K562 (cell line): ENCODE measurements around the gene EGFR. TPM values are rescaled to one million over a fixed set of nuclear protein-coding genes. Genes with fewer than 3 reads are reported as not detected.

Source experiments
- ATF7 ChIP-seq: fragments of 450-650 bp; IDR thresholded peaks from 2 replicates; pipeline ENCODE4 v1.7.1; 2014; ENCODE audit warnings: mild to moderate bottlenecking, moderate library complexity
- CBFA2T3 ChIP-seq: fragments of 450-650 bp; IDR thresholded peaks from 2 replicates; pipeline ENCODE4 v1.6.1; 2017
- CEBPG ChIP-seq, 3 experiments: fragments of 200-800 bp in 1 of 3; sonication (Bioruptor generic) in 1 of 3; sonication (generic) in 1 of 3; formaldehyde crosslinking in 1 of 3; IDR thresholded peaks in 2 of 3; conservative IDR thresholded peaks in 1 of 3; 2 replicates each; pipeline versions ENCODE4 v1.6.1 to v1.8.0; 2016 to 2022; ENCODE audit warnings: missing compliant biosample characterization in 2 of 3, missing genetic modification characterization in 2 of 3, mild to moderate bottlenecking in 1 of 3, missing genetic modification reagents in 1 of 3
- CREM ChIP-seq: IDR thresholded peaks from 2 replicates; pipeline ENCODE4 v1.6.1; 2014; ENCODE audit warnings: antibody characterized with exemption, low read depth
- ELF4 ChIP-seq: fragments of 450-650 bp; formaldehyde crosslinking; IDR thresholded peaks from 2 replicates; pipeline ENCODE4 v1.4.0; 2022; ENCODE audit warnings: missing genetic modification characterization
- ERF ChIP-seq: fragments of 450-650 bp; formaldehyde crosslinking; IDR thresholded peaks from 2 replicates; pipeline ENCODE4 v1.4.0; 2020; ENCODE audit warnings: mild to moderate bottlenecking, mixed read lengths
- ETV6 ChIP-seq, 3 experiments: fragments of 150-350 bp in 1 of 3; sonication (generic) in 1 of 3; formaldehyde crosslinking in 1 of 3; IDR thresholded peaks; 2 replicates each; pipeline versions ENCODE4 v1.6.1 to v1.8.0; 2014 to 2022; ENCODE audit warnings: borderline replicate concordance in 2 of 3, low read depth in 2 of 3, antibody characterized with exemption in 1 of 3, low read length in 1 of 3, mild to moderate bottlenecking in 1 of 3, missing genetic modification reagents in 1 of 3
- FOSL1 ChIP-seq: fragments of 200-800 bp; sonication (Bioruptor generic); conservative IDR thresholded peaks from 2 replicates; pipeline ENCODE4 v1.6.1; 2016; ENCODE audit warnings: missing genetic modification characterization, missing compliant biosample characterization
- HDAC1 ChIP-seq, 2 experiments: fragments of 450-650 bp; IDR thresholded peaks; 2 replicates each; pipeline ENCODE4 v1.6.1; 2016 to 2017; ENCODE audit warnings: inconsistent platforms in 1 of 2, mild to moderate bottlenecking in 1 of 2, moderate library complexity in 1 of 2
- JUN ChIP-seq, 2 experiments: sonication (generic) in 1 of 2; formaldehyde crosslinking in 1 of 2; IDR thresholded peaks; 2 replicates each; pipeline versions ENCODE4 v1.6.1 to v1.8.0; 2012 to 2022; ENCODE audit warnings: borderline replicate concordance in 2 of 2, mild to moderate bottlenecking in 2 of 2, improper control_type of control experiment in 1 of 2, low read depth in 1 of 2, low read length in 1 of 2, missing genetic modification reagents in 1 of 2
- KDM1A ChIP-seq, 2 experiments: fragments of 450-650 bp; IDR thresholded peaks; 2 replicates each; pipeline ENCODE4 v1.6.1; 2016; ENCODE audit warnings: mild to moderate bottlenecking in 2 of 2
- KLF16 ChIP-seq: IDR thresholded peaks from 2 replicates; pipeline ENCODE4 v1.6.1; 2016; ENCODE audit warnings: antibody characterized with exemption
- LCOR ChIP-seq: sonication (generic); formaldehyde crosslinking; IDR thresholded peaks from 2 replicates; pipeline ENCODE4 v1.8.0; 2022; ENCODE audit warnings: mild to moderate bottlenecking, missing genetic modification reagents
- MCM2 ChIP-seq: fragments of 450-650 bp; IDR thresholded peaks from 2 replicates; pipeline ENCODE4 v1.6.1; 2017; ENCODE audit warnings: low read depth, mild to moderate bottlenecking
- NBN ChIP-seq: fragments of 450-650 bp; IDR thresholded peaks from 2 replicates; pipeline ENCODE4 v1.6.1; 2016; ENCODE audit warnings: low read depth, mild to moderate bottlenecking
- NFE2 ChIP-seq: IDR thresholded peaks from 2 replicates; pipeline ENCODE4 v1.6.1; 2014; ENCODE audit warnings: antibody characterized with exemption, low read depth
- NR3C1 ChIP-seq: sonication (generic); formaldehyde crosslinking; IDR thresholded peaks from 2 replicates; pipeline ENCODE4 v1.8.1; 2022; ENCODE audit warnings: missing genetic modification reagents
- SMAD4 ChIP-seq: fragments of 250-450 bp; sonication (Bioruptor Pico); conservative IDR thresholded peaks from 2 replicates; pipeline ENCODE4 v1.8.0; 2021; ENCODE audit warnings: inconsistent platforms, mild to moderate bottlenecking, moderate library complexity
- SMARCA4 ChIP-seq: fragments of 450-650 bp; IDR thresholded peaks from 2 replicates; pipeline ENCODE4 v1.6.1; 2016
- SOX6 ChIP-seq: fragments of 450-650 bp; IDR thresholded peaks from 2 replicates; pipeline ENCODE4 v1.6.1; 2014; ENCODE audit warnings: mild to moderate bottlenecking
- TAL1 ChIP-seq: fragments of 450-650 bp; IDR thresholded peaks from 2 replicates; pipeline ENCODE4 v1.6.1; 2016; ENCODE audit warnings: mild to moderate bottlenecking
- YBX1 ChIP-seq: fragments of 450-650 bp; IDR thresholded peaks from 2 replicates; pipeline ENCODE4 v1.7.1; 2016; ENCODE audit warnings: mild to moderate bottlenecking
- ZNF212 ChIP-seq: fragments of 450-650 bp; formaldehyde crosslinking; IDR thresholded peaks from 2 replicates; pipeline ENCODE4 v1.4.0; 2020; ENCODE audit warnings: mild to moderate bottlenecking
- polyA plus RNA-seq, 8 experiments: library from polyadenylated mRNA; depleted of rRNA in 4 of 8; stranded (reverse) in 5 of 8; unstranded in 3 of 8; fragments of >200 nt; fragmentation: Nextera tagmentation in 2 of 8; fragmentation: Illumina TruSeq in 1 of 8; extraction: Ambion mirVana in 2 of 8; extraction: Trizol in 1 of 8; gene quantifications; 2 replicates each; pipeline versions ENCODE4 v1.2.1 to v1.2.3, GENCODE V29; 2011 to 2014; ENCODE audit warnings: inconsistent platforms in 1 of 8, missing spikeins in 1 of 8
- total RNA-seq, 7 experiments: library from RNA; depleted of rRNA in 6 of 7; stranded (reverse); fragments of >200 nt in 6 of 7; fragmentation: Illumina TruSeq in 2 of 7; extraction: Trizol in 2 of 7; gene quantifications; 2 replicates each; pipeline versions ENCODE4 v1.2.1 to v1.2.3, GENCODE V29; 2011 to 2021; ENCODE audit warnings: low replicate concordance in 1 of 7
- TF ChIP-seq, protein P1 (sequence below): IDR thresholded peaks from 2 replicates; pipeline ENCODE4 v1.6.1; 2016; ENCODE audit warnings: missing genetic modification characterization, missing compliant biosample characterization
- TF ChIP-seq, protein P2 (sequence below), 2 experiments: IDR thresholded peaks; 2 replicates each; pipeline ENCODE4 v1.6.1; 2011; ENCODE audit warnings: borderline replicate concordance in 1 of 2, control low read depth in 1 of 2, low read depth in 1 of 2, low read length in 1 of 2, mild to moderate bottlenecking in 1 of 2, mixed read lengths in 1 of 2, moderate library complexity in 1 of 2; ENCODE audit not compliant: insufficient read depth in 1 of 2, insufficient read length in 1 of 2, poor library complexity in 1 of 2, severe bottlenecking in 1 of 2; ENCODE audit errors: extremely low read depth in 1 of 2
- TF ChIP-seq, protein P3 (sequence below): fragments of 450-650 bp; IDR thresholded peaks from 2 replicates; pipeline ENCODE4 v1.6.1; 2016; ENCODE audit warnings: low read depth, mild to moderate bottlenecking, moderate library complexity

EGFR gene
- total and polyA plus RNA-seq, 9 of the 15 experiments (the other 6 are each of a cell fraction or from before 2014, with no cell fraction given): 0.13 TPM; not detected in 8

DNA sequence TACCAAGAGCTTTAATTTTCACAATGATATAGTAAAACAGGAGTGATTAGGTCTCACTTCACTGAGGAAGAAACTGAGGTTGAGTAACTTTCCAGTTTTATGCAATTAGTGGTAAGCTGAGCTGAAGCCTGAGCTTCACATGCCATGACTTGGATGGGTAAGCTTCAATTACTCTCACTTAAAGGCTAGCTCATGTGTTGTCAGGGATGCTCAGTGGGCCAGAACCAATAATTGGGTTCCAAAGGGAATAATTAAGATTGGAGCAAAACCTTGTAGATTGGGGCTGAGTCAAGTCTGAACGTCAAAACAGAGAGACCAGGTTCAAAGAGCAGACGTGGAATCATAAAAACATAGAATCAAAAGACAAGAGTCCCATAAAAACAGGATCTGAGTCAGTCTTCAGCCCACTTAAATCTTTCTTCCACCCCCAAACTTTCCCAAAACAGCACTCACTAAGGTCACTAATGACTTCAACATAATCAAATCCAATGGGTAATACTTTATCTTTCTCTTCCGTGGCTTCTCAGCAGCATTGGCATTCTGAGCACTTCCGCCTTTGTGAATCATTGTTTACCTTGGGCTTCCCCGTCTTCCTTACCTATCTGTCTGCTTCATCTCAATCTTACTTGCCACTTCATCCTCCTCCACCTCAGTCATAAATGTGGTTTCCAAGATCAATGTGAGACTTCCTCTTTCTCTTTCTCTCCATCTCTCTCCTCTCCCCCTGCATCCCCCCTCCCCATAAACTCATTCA is 23.0 kb upstream of the EGFR start (continued):
- TF ChIP-seq JUN (IDR thresholded peaks at IDR 0.05; ENCODE audit: borderline replicate concordance, low read depth, low read length) (0 out of 2 replicates have a peak, but pooled peaks have one; percentile 30), JUN (CRISPR knock-in tag; IDR thresholded peaks at IDR 0.05; ENCODE audit: borderline replicate concordance) (no peak), CEBPG (CRISPR knock-in tag; IDR thresholded peaks at IDR 0.05) (no peak), CEBPG (tag; conservative IDR thresholded peaks at IDR 0.05 in 1 of 2, IDR thresholded peaks at IDR 0.05 in 1 of 2) (no peak), SMAD4 (CRISPR knock-in tag) (peak; percentile 23; the same call in 1 of the 2 replicates), TAL1 (peak; percentile 56), NR3C1 (CRISPR knock-in tag) (no peak), FOSL1 (tag) (peak; percentile 85), SOX6 (peak; percentile 75; the same call in 1 of the 2 replicates), YBX1 (no peak), MCM2 (no peak), ERF (no peak), KLF16 (peak; percentile 45; the same call in 1 of the 2 replicates), ELF4 (CRISPR knock-in tag) (peak; percentile 36; the same call in 1 of the 2 replicates), LCOR (no peak), SMARCA4 (peak; percentile 73), CBFA2T3 (peak; percentile 81), KDM1A (IDR thresholded peaks at IDR 0.05) (peak; percentile 72 to 81), ATF7 (peak; percentile 46; the same call in 1 of the 2 replicates), HDAC1 (IDR thresholded peaks at IDR 0.05) (peak in 1 of 2 experiments; percentile 72; a peak in 2 of 4 replicates), ZNF212 (CRISPR knock-in tag) (no peak), NFE2 (peak; percentile 54), NBN (peak; percentile 27; the same call in 1 of the 2 replicates), ETV6 (IDR thresholded peaks at IDR 0.05; ENCODE audit: borderline replicate concordance in 1 of 2, low read depth in 2 of 2, low read length in 1 of 2) (peak in 1 of 2 experiments; percentile 83; a peak in 2 of 4 replicates), ETV6 (CRISPR knock-in tag; IDR thresholded peaks at IDR 0.05; ENCODE audit: borderline replicate concordance) (no peak), CREM (0 out of 2 replicates have a peak, but pooled peaks have one; percentile 10)
- TF ChIP-seq, protein P1, sequence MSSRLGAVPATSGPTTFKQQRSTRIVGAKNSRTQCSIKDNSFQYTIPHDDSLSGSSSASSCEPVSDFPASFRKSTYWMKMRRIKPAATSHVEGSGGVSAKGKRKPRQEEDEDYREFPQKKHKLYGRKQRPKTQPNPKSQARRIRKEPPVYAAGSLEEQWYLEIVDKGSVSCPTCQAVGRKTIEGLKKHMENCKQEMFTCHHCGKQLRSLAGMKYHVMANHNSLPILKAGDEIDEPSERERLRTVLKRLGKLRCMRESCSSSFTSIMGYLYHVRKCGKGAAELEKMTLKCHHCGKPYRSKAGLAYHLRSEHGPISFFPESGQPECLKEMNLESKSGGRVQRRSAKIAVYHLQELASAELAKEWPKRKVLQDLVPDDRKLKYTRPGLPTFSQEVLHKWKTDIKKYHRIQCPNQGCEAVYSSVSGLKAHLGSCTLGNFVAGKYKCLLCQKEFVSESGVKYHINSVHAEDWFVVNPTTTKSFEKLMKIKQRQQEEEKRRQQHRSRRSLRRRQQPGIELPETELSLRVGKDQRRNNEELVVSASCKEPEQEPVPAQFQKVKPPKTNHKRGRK (tag): no peak
- TF ChIP-seq, protein P2, sequence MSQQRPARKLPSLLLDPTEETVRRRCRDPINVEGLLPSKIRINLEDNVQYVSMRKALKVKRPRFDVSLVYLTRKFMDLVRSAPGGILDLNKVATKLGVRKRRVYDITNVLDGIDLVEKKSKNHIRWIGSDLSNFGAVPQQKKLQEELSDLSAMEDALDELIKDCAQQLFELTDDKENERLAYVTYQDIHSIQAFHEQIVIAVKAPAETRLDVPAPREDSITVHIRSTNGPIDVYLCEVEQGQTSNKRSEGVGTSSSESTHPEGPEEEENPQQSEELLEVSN (IDR thresholded peaks at IDR 0.05; ENCODE audit: borderline replicate concordance in 1 of 2, extremely low read depth in 1 of 2, insufficient read depth in 1 of 2, insufficient read length in 1 of 2, low read depth in 1 of 2, low read length in 1 of 2, poor library complexity in 1 of 2, severe bottlenecking in 1 of 2): no peak
- TF ChIP-seq, protein P3, sequence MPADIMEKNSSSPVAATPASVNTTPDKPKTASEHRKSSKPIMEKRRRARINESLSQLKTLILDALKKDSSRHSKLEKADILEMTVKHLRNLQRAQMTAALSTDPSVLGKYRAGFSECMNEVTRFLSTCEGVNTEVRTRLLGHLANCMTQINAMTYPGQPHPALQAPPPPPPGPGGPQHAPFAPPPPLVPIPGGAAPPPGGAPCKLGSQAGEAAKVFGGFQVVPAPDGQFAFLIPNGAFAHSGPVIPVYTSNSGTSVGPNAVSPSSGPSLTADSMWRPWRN: peak; percentile 86
